MV-4-11 (cell line): ENCODE measurements around the gene ACY1.
"Not testable (repeated sequence)": the region's sequence is repeated elsewhere in the genome, so short reads cannot be mapped to it uniquely, and the experiment has no call there.

Experiments
- DNase-seq: peaks from one replicate; lab custom pipeline; 2025; lab: John Stamatoyannopoulos, UW

Gene ACY1

GRCh38 chr3:52025453-52025852 is 42.1 kb downstream of the ACY1 start:
- DNase-seq, result no peak

DNA sequence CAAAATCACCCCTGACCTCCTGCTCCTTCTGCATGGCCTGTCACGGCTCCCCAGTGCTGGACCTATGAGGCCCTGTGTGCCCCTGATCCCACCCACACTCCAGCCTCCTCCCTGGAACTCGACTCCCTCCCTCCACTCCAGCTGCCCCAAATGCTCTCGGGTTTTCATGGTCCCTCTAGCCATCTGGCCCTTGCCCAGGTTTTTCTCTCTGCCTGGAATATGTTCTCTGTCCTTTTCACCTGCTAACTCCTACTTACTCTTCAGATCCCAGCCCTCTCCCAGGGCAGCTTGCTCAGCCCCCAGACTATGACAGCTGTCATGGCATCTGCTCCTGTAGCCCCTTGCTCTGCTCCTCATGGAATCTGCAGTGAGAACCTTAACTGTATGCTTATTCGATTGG is 42.7 kb downstream of the ACY1 start:
- DNase-seq, result no peak

DNA sequence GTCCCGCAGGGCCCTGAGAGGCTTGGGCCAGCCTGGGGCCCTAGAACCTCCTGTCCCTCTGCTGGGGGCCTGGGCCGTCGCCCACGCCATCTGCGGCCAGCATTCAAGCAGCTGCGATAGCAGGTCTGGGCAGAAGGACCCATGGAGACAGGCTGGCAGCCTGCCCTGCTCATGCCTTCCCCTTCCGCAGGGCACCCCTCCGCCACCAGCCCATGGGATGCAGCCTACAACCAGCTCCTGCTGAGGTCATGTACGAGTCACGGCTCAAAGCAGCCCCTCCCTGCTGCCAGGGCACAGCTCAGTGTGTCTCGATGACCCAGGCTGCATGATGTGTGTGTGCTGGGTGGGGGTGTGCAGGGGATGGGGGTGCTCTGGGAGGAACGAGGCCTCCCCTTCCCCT is 45.2 kb downstream of the ACY1 start:
- no peak for DNase-seq

GRCh38 chr3:52029053-52029452 is 45.7 kb downstream of the ACY1 start:
- no peak for DNase-seq

GRCh38 chr3:52029535-52029934 is 46.2 kb downstream of the ACY1 start:
- DNase-seq, result no peak

GRCh38 chr3:52030714-52031310 is 47.5 kb downstream of the ACY1 start:
- no peak for DNase-seq

GRCh38 chr3:52031896-52032295 is 48.6 kb downstream of the ACY1 start:
- DNase-seq, result no peak

DNA sequence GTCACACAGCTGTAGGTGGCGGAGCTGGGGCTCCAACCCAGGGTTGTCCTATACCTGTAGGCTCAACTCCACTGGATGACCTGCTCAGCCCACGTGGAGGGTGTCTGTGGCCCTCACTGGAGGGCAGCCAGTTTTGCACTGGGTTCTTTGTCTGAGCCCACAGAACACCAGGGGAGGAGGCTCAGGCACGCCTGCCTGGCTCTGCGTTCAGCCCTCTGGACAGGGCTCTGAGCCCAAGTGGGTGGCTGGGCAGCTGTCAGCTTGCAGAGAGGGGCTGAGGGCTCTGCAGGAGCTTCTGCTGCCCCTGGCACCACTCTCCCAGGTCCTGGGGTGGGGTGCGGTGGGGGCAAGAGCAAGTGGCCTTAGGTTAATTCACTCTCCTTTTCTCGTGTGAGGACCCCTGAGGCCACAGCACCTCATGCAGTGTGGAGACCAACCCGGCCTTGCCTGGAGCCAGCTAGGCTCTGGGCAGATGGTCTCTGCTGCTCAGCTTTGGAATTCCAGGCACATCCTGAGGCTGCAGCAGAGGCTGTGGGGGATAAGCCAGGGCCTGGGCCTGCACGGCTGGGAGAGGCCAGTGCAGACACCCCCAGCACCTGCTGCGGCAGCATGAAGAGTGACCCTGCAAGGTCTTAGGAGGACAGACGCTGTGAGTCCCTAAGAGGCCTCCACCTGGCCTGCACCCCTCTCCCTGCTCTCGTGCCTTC is 49.5 kb downstream of the ACY1 start:
- no peak for DNase-seq

- DNase-seq, result not testable (repeated sequence)
Observed at GRCh38 chr3:52033748-52034147, 50.4 kb downstream of the ACY1 start.

DNA sequence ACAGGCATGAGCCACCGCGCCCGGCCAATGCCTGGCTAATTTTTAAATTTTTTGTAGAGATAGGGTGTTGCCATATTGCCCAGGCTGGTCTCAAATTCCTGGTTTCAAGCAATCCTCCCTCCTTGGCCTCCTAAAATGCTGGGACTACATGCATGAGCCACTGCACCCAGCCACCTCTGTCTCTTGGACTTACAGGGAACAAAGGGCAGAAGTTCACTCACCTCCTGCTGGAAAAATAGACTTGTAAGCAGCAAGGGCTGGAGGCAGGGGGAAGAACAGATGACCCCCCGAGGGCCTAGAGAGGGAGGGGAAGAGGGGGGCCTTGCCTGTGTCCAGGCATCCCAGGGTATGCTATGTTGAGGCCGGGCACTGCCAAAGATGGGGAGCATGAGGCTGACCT is 50.9 kb downstream of the ACY1 start:
- no peak for DNase-seq

DNA sequence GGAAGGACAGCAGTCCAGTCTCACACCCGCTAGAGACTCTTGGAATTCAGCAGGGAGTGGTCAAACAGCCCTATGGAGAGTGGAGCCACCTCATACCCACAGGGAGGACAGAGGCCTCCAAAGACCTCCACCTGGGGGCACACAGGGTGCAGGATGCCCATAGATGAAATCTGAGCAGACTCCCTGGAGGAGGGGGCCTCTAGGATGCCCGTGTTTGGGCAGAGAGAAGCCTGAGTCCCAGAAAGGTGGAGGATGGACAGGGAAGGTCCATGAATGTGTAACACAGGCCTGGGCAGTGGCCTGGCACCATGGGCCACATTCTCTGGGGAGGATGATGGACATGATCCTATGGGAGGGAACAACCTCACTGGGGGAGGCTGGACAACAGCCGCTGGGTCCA is 51.3 kb downstream of the ACY1 start:
- no peak for DNase-seq

- DNase-seq, result no peak
Observed at GRCh38 chr3:52036222-52036694, 52.9 kb downstream of the ACY1 start.

- DNase-seq, result no peak
Observed at GRCh38 chr3:52036829-52037228, 53.5 kb downstream of the ACY1 start.

DNA sequence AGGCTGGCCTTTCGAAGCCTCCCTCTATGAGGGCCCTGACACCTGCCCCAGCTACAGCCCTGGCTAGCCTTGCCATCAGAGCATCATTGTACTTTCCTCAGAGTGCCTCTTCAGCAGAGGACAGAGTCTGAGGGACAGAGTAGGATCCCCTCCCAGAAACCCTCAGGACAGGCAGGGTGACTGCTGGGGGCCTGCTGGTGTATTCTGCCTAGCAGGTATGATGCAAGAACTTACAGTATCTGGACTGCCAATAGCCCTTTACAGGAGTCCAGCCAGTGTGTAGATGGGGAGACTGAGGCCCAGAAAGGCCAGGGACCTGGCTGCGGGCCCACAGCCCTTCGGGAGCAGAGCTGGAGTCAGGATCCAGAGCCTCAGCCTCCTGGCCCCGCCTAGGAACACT is 54.0 kb downstream of the ACY1 start:
- no peak for DNase-seq

GRCh38 chr3:52038227-52038626 is 54.9 kb downstream of the ACY1 start:
- no peak for DNase-seq
